DOHH2 (cell line): Measurements from ENCODE around the gene CLEC1B.
"Not testable (repeated sequence)": the region's sequence is repeated elsewhere in the genome, so short reads cannot be mapped to it uniquely, and the experiment has no call there.

Experiments
- H3F3A ChIP-seq: fragments of 200-600 bp; sonication (generic), shearing (Covaris generic); 2 replicates; pipeline ENCODE4 v1.6.0; 2016; ENCODE audit warnings: antibody characterized with exemption, mild to moderate bottlenecking; ENCODE audit not compliant: control insufficient read depth, insufficient read depth
- H3K27ac ChIP-seq: fragments of 200-600 bp; sonication (generic); 2 replicates; pipeline ENCODE4 v1.5.1; 2014; ENCODE audit warnings: low read depth, mild to moderate bottlenecking, low read length, moderate library complexity
- H3K27me3 ChIP-seq: fragments of 200-600 bp; sonication (generic); 2 replicates; pipeline ENCODE4 v1.6.1; 2014; ENCODE audit warnings: mild to moderate bottlenecking, low read length, mixed read lengths; ENCODE audit not compliant: control insufficient read depth
- H3K36me3 ChIP-seq: fragments of 200-600 bp; sonication (generic); 2 replicates; pipeline ENCODE4 v1.6.1; 2014; ENCODE audit warnings: mild to moderate bottlenecking, low read length, moderate library complexity, mixed read lengths; ENCODE audit not compliant: control insufficient read depth
- H3K4me1 ChIP-seq: fragments of 200-600 bp; sonication (generic); 2 replicates; pipeline ENCODE4 v1.6.1; 2014; ENCODE audit warnings: mild to moderate bottlenecking, low read length, mixed read lengths; ENCODE audit not compliant: control insufficient read depth
- H3K4me2 ChIP-seq: fragments of 200-600 bp; sonication (generic); 2 replicates; pipeline ENCODE4 v1.6.0; 2014; ENCODE audit warnings: mild to moderate bottlenecking, low read length, moderate library complexity
- H3K4me3 ChIP-seq: fragments of 200-600 bp; sonication (generic); 2 replicates; pipeline ENCODE4 v1.5.1; 2014; ENCODE audit warnings: mild to moderate bottlenecking, low read length, mixed read lengths
- H3K79me2 ChIP-seq: fragments of 200-600 bp; sonication (generic); 2 replicates; pipeline ENCODE4 v1.6.1; 2014; ENCODE audit warnings: mild to moderate bottlenecking, low read length, mixed read lengths; ENCODE audit not compliant: control insufficient read depth
- H3K9me2 ChIP-seq: fragments of 200-600 bp; sonication (generic); replicated peaks from 2 replicates; pipeline ENCODE4 v1.6.1; 2014; ENCODE audit warnings: mild to moderate bottlenecking, low read length, mixed read lengths; ENCODE audit not compliant: control insufficient read depth
- H3K9me3 ChIP-seq: fragments of 200-600 bp; sonication (generic); 2 replicates; pipeline ENCODE4 v1.6.1; 2014; ENCODE audit warnings: antibody characterized with exemption, low read length, mixed read lengths; ENCODE audit not compliant: control insufficient read depth, insufficient read depth
- H4K20me1 ChIP-seq: fragments of 200-600 bp; sonication (generic); 2 replicates; pipeline ENCODE4 v1.6.0; 2014; ENCODE audit warnings: low read depth, mild to moderate bottlenecking, antibody characterized with exemption, low read length, moderate library complexity; ENCODE audit not compliant: control insufficient read depth, insufficient read depth
- EZH2phosphoT487 ChIP-seq: fragments of 200-600 bp; sonication (generic); IDR thresholded peaks from 2 replicates; pipeline ENCODE4 v1.6.1; 2017; ENCODE audit warnings: borderline replicate concordance, mild to moderate bottlenecking, antibody characterized with exemption, low read length, moderate library complexity, mixed read lengths
- TF ChIP-seq, protein P1 (sequence below): fragments of 200-600 bp; sonication (generic); IDR thresholded peaks from one replicate; pipeline ENCODE4 v1.5.1; 2014; ENCODE audit warnings: antibody characterized with exemption, mild to moderate bottlenecking, low read depth, low read length; ENCODE audit not compliant: poor library complexity, severe bottlenecking

The CLEC1B gene

GRCh38 chr12:10030446-10030845 is 31.5 kb upstream of the CLEC1B start, which contains the start of gene CLEC9A:
TSS of gene CLEC9A (plus strand) at chr12:10030682. CDS start at chr12:10052688, 22,006 bp downstream.
- Histone ChIP-seq H3K9me2 (no peaks in the 10 kb centered on the region), H3K9me3 (no peaks in the 10 kb centered on the region), H3K4me1 (no peaks in the 10 kb centered on the region), H3K27me3 (no peaks in the 10 kb centered on the region), H3K27ac (no peak within 1 kb of the TSS), H3K79me2 (no peaks in the 10 kb centered on the region), H3K36me3 (no peaks in the 10 kb centered on the region), H3F3A (no peaks in the 10 kb centered on the region), H4K20me1 (no peaks in the 10 kb centered on the region), H3K4me2 (no peak within 1 kb of the TSS), H3K4me3 (no peak within 1 kb of the TSS)
- TF ChIP-seq, protein P1, sequence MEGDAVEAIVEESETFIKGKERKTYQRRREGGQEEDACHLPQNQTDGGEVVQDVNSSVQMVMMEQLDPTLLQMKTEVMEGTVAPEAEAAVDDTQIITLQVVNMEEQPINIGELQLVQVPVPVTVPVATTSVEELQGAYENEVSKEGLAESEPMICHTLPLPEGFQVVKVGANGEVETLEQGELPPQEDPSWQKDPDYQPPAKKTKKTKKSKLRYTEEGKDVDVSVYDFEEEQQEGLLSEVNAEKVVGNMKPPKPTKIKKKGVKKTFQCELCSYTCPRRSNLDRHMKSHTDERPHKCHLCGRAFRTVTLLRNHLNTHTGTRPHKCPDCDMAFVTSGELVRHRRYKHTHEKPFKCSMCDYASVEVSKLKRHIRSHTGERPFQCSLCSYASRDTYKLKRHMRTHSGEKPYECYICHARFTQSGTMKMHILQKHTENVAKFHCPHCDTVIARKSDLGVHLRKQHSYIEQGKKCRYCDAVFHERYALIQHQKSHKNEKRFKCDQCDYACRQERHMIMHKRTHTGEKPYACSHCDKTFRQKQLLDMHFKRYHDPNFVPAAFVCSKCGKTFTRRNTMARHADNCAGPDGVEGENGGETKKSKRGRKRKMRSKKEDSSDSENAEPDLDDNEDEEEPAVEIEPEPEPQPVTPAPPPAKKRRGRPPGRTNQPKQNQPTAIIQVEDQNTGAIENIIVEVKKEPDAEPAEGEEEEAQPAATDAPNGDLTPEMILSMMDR: no peak

DNA sequence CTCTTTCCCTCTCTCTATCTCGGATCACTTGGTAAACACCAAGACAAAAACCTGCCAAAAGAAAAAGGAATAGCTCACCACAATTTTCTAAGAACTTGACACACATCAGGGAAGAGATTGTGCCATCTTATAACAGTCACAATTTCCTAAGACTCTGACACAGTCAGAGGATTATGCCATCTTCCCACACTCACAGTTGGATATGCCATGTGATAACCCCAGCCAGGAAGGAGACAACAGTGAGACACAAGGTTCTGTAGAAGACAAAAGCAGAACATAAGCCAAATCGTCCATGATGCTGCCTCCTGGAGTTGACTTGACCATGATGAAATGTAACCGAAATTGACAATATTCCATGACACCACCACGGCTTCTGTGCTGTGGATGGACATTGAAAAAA is 28.8 kb upstream of the CLEC1B start:
- Histone ChIP-seq H3K4me1 (no peaks in the 10 kb centered on the region), H3K4me3 (no peak overlapping the region), H3K9me2 (no peaks in the 10 kb centered on the region), H3K36me3 (no peaks in the 10 kb centered on the region), H3K4me2 (no peak overlapping the region), H3K27me3 (no peaks in the 10 kb centered on the region; the same call in 1 of the 2 replicates), H3K9me3 (no peaks in the 10 kb centered on the region), H3F3A (no peaks in the 10 kb centered on the region), H3K27ac (no peak overlapping the region), H4K20me1 (no peaks in the 10 kb centered on the region), H3K79me2 (no peaks in the 10 kb centered on the region)
- TF ChIP-seq, protein P1: no peak
- TF ChIP-seq EZH2phosphoT487: no peak

GRCh38 chr12:10027311-10027710 is 28.4 kb upstream of the CLEC1B start:
- Histone ChIP-seq H3K27ac (no peak overlapping the region), H3K27me3 (no peaks in the 10 kb centered on the region; the same call in 1 of the 2 replicates), H3K36me3 (no peaks in the 10 kb centered on the region), H3K4me1 (no peaks in the 10 kb centered on the region), H3K4me3 (no peak overlapping the region), H3K79me2 (no peaks in the 10 kb centered on the region), H3K9me3 (no peaks in the 10 kb centered on the region), H3K9me2 (no peaks in the 10 kb centered on the region), H4K20me1 (no peaks in the 10 kb centered on the region), H3F3A (no peaks in the 10 kb centered on the region), H3K4me2 (no peak overlapping the region)
- TF ChIP-seq, protein P1: no peak
- no peak for TF ChIP-seq EZH2phosphoT487

DNA sequence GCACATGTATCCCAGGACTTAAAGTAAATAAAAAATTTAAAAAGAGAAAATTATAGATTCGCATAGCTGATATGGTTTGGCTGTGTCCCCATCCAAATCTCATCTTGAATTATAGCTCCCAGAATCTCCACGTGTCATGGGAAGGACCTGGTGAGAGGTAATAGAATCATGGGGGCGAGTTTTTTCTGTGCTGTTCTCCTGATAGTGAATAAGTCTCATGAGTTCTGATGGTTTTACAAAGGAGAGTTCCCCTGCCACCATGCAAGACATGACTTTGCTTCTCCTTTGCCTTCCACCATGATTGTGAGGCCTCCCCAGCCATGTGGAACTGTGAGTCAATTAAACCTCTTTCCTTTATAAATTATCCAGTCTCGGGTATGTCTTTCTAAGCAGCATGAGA is 27.7 kb upstream of the CLEC1B start:
- H3K4me3 ChIP-seq, H3K36me3 ChIP-seq, H3K79me2 ChIP-seq, H3K9me3 ChIP-seq, H3F3A ChIP-seq, H3K4me1 ChIP-seq, H3K4me2 ChIP-seq, H3K9me2 ChIP-seq, H4K20me1 ChIP-seq, H3K27ac ChIP-seq, H3K27me3 ChIP-seq: not testable (repeated sequence)
